ENCODE data around the gene C1QC. TPM values are rescaled to one million over a fixed set of nuclear protein-coding genes. Genes with fewer than 3 reads are reported as not detected.

C1QC gene
- total RNA-seq, 1 experiment from 2014 or later = not detected

DNA sequence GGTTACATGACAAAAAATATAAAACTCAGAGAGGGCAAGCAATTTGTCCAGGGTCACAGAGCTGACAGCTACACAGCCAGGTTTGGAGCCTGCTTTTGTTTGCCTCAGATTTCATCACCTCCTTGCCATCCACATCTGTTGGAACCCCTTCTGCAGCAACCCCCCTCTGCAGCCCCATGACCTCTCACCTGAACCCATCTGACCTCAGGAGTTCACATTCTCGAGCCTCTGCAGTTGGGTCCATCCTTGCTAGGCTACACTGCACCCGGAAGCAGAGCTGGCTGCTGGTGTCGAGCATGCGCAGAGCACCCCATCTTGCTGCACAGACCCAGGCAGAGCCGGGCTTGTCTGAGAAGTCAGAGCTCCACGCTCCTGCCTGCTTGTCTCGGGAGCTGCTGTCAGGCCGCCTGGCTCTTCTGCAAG is 19.6 kb downstream of the C1QC start:
- Histone ChIP-seq H3K4me1 (ENCODE audit: insufficient read depth, low read length) (no peaks in the 10 kb centered on the region), H3K23ac (ENCODE audit: insufficient read length, low read depth, low read length) (no peak overlapping the region), H3K79me1 (ENCODE audit: insufficient read depth, low read depth, low read length, poor library complexity, severe bottlenecking) (no peaks in the 10 kb centered on the region), H4K5ac (ENCODE audit: insufficient read length, low read depth, low read length) (no peak overlapping the region), H3K14ac (ENCODE audit: insufficient read depth, low read length) (no peak overlapping the region; the same call in 1 of the 2 replicates), H3K27me3 (ENCODE audit: insufficient read depth, low read length) (no peaks in the 10 kb centered on the region), H2BK12ac (ENCODE audit: insufficient read length, low read depth, low read length) (no peak overlapping the region), H3K9ac (ENCODE audit: extremely low read depth, insufficient read length, low read length) (no peak overlapping the region), H4K8ac (replicated peaks; ENCODE audit: insufficient read length, low read depth, low read length) (no peak overlapping the region), H2BK20ac (ENCODE audit: low read depth, low read length, poor library complexity, severe bottlenecking) (no peak overlapping the region), H3K23me2 (ENCODE audit: insufficient read length, low read depth, low read length, poor library complexity, severe bottlenecking) (no peaks in the 10 kb centered on the region), H3K9me3 (ENCODE audit: control insufficient read depth, low read depth, low read length) (no peaks in the 10 kb centered on the region), H2AFZ (ENCODE audit: low read length) (no peak overlapping the region), H2BK5ac (ENCODE audit: insufficient read length, low read length) (no peak overlapping the region), H2AK5ac (ENCODE audit: insufficient read length, low read length) (no peak overlapping the region), H3K18ac (ENCODE audit: insufficient read length, low read depth, low read length) (no peak overlapping the region), H3K79me2 (ENCODE audit: insufficient read depth, low read length) (no peaks in the 10 kb centered on the region), H3K56ac (ENCODE audit: insufficient read length, low read depth, low read length) (no peak overlapping the region), H3K4ac (ENCODE audit: low read depth, low read length) (no peak overlapping the region), H4K20me1 (ENCODE audit: control insufficient read depth, insufficient read depth, insufficient read length) (no peaks in the 10 kb centered on the region), H3K27ac (ENCODE audit: insufficient read length, low read depth, low read length) (no peak overlapping the region), H2BK15ac (ENCODE audit: low read depth, low read length) (no peak overlapping the region), H2BK120ac (ENCODE audit: low read depth, low read length, poor library complexity, severe bottlenecking) (no peak overlapping the region), H4K91ac (ENCODE audit: insufficient read length, low read depth, low read length) (no peak overlapping the region), H3T11ph (ENCODE audit: low read length) (no peak overlapping the region), H3K4me2 (ENCODE audit: insufficient read depth, insufficient read length, low read length) (no peak overlapping the region)
- H3K36me3 Mint-ChIP-seq (ENCODE audit: insufficient read depth in 1 of 3, low read depth in 3 of 3) = no peaks in the 10 kb centered on the region
- H3K27me3 Mint-ChIP-seq (ENCODE audit: low read depth) = peaks cover 3% of the 10 kb centered on the region
- no peak overlapping the region for H3K4me3 Mint-ChIP-seq
- no peak overlapping the region for H3K27ac Mint-ChIP-seq
- TF ChIP-seq, protein P1, sequence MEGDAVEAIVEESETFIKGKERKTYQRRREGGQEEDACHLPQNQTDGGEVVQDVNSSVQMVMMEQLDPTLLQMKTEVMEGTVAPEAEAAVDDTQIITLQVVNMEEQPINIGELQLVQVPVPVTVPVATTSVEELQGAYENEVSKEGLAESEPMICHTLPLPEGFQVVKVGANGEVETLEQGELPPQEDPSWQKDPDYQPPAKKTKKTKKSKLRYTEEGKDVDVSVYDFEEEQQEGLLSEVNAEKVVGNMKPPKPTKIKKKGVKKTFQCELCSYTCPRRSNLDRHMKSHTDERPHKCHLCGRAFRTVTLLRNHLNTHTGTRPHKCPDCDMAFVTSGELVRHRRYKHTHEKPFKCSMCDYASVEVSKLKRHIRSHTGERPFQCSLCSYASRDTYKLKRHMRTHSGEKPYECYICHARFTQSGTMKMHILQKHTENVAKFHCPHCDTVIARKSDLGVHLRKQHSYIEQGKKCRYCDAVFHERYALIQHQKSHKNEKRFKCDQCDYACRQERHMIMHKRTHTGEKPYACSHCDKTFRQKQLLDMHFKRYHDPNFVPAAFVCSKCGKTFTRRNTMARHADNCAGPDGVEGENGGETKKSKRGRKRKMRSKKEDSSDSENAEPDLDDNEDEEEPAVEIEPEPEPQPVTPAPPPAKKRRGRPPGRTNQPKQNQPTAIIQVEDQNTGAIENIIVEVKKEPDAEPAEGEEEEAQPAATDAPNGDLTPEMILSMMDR (conservative IDR thresholded peaks at IDR 0.05) = no peak
- WGBS (ENCODE audit: extremely low coverage, insufficient read length, low lambda C conversion rate) = no CpG with 5 or more reads among the region's 8 CpGs
- peaks cover 5 to 9% of the 10 kb centered on the region in 2 experiments for H3K4me1 Mint-ChIP-seq
- no peak for DNase-seq
- H3K9me3 Mint-ChIP-seq = no peaks in the 10 kb centered on the region

All from H9 (cell line).